ENCODE data around the gene GAD2. TPM values are rescaled to one million over a fixed set of nuclear protein-coding genes. Genes with fewer than 3 reads are reported as not detected.

Gene GAD2
- total RNA-seq (not detected), polyA plus RNA-seq (ENCODE audit: insufficient read depth, low read depth, low replicate concordance) (not detected)
- long read RNA-seq, donor 1, partial matches to known transcripts = 0 of 2 reads
- long read RNA-seq, donor 1, other reads (novel, unspliced or antisense) = 0 of 2 reads
- long read RNA-seq, donor 2 = 0 reads
- long read RNA-seq, donor 3, partial matches to known transcripts = 0 of 4 reads
- long read RNA-seq, donor 3, other reads (novel, unspliced or antisense) = 0 of 4 reads
- long read RNA-seq, donor 4 = 0 reads
- long read RNA-seq, donor 5 = 0 reads
- long read RNA-seq, donor 6 = 0 reads
- long read RNA-seq, donor 7 = 0 reads
- long read RNA-seq, donor 8 = 0 reads
- long read RNA-seq, donor 9, partial matches to known transcripts = 0 of 3 reads
- long read RNA-seq, donor 9, other reads (novel, unspliced or antisense) = 0 of 3 reads
- long read RNA-seq, donor 10 = 0 reads

DNA sequence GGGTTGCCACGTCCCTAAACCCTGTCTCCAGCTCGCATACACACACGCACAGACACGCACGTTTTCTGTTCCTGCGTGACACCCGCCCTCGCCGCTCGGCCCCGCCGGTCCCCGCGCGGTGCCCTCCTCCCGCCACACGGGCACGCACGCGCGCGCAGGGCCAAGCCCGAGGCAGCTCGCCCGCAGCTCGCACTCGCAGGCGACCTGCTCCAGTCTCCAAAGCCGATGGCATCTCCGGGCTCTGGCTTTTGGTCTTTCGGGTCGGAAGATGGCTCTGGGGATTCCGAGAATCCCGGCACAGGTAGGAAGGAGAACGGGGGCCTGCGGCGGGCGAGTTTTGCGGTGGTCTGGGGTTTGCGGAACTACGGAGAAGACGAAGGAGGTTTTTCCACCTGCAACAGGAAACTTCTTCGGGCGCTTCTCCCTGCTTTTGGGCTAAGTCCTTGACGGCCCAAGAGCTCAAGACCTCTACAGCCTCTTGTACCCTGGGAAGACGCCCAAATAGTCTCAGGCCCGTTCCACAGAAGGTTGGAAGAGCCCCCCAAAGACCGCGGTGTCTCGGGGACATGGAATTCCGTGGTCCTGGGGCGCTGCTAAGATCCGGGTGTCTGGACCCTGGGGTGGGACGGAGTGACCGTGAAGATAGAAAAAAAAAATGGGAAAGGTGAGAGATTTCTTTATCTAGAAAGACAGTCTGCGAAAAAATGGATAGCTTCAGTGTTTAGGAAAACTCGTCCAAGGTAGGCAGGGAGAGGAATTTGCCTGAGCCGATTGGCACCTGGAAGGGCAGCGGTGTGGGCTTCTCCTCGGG lies at the start of gene GAD2:
Gene GAD2 (plus strand): TSS at position 190 of the 811 bp plus-strand sequence. CDS start 36 bp downstream, at position 226.
- Histone ChIP-seq H3K4me1 (ENCODE audit: control insufficient read depth in 2 of 3, insufficient read depth in 2 of 3, low read depth in 1 of 3, low read length in 3 of 3) (peaks cover 0 to 4% (median 0%) of the 10 kb centered on the region in 3 donors), H3K4me3 (ENCODE audit: low read length in 3 of 3) (no peak within 1 kb of the TSS), H3K9ac (ENCODE audit: low read length in 3 of 3) (no peak within 1 kb of the TSS), H3K27ac (ENCODE audit: low read depth in 2 of 2, low read length in 2 of 2) (no peak within 1 kb of the TSS), H3K9me3 (ENCODE audit: control insufficient read depth in 2 of 3, insufficient read depth in 1 of 3, low read length in 3 of 3) (no peaks in the 10 kb centered on the region), H3K27me3 (ENCODE audit: control insufficient read depth, insufficient read depth, low read length) (peaks cover 67% of the 10 kb centered on the region), H3K36me3 (ENCODE audit: control insufficient read depth in 2 of 3, insufficient read depth in 3 of 3, low read length in 3 of 3) (no peaks in the 10 kb centered on the region)
- DNase-seq = peak in 3 of 5 donors; percentile 37 to 46 (median 44)
- intact Hi-C loops (cut with DNase I) = no loop called here
- no peak for FAIRE-seq
- TF ChIP-seq, protein P1, sequence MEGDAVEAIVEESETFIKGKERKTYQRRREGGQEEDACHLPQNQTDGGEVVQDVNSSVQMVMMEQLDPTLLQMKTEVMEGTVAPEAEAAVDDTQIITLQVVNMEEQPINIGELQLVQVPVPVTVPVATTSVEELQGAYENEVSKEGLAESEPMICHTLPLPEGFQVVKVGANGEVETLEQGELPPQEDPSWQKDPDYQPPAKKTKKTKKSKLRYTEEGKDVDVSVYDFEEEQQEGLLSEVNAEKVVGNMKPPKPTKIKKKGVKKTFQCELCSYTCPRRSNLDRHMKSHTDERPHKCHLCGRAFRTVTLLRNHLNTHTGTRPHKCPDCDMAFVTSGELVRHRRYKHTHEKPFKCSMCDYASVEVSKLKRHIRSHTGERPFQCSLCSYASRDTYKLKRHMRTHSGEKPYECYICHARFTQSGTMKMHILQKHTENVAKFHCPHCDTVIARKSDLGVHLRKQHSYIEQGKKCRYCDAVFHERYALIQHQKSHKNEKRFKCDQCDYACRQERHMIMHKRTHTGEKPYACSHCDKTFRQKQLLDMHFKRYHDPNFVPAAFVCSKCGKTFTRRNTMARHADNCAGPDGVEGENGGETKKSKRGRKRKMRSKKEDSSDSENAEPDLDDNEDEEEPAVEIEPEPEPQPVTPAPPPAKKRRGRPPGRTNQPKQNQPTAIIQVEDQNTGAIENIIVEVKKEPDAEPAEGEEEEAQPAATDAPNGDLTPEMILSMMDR (IDR thresholded peaks at IDR 0.05; ENCODE audit: borderline replicate concordance, extremely low read depth, insufficient read depth) = no peak

DNA sequence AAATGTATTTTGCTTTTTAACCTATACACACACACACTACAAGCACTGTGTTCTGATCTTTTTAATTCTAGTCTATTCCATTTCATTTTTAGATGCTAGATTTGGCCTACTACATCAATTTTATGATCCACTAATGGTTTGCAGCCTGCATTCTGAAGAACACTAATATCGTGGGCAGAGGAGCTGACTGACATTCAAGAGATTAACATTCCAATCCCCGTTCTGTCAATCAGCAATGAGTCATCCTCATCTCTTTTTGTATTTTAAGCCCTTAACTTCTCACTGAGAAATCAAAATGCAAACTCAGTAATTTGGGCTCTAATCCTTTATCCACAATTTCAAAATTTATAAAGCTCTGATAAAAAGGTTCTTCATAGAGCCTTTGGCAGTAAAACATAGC lies 47.1 kb upstream of the GAD2 start:
- Histone ChIP-seq H3K4me3 (ENCODE audit: low read length in 3 of 3) (no peak overlapping the region), H3K27me3 (ENCODE audit: control insufficient read depth, insufficient read depth, low read length) (no peaks in the 10 kb centered on the region), H3K36me3 (ENCODE audit: control insufficient read depth in 2 of 3, insufficient read depth in 3 of 3, low read length in 3 of 3) (no peaks in the 10 kb centered on the region), H3K27ac (ENCODE audit: low read depth in 2 of 2, low read length in 2 of 2) (no peak overlapping the region), H3K9me3 (ENCODE audit: control insufficient read depth in 2 of 3, insufficient read depth in 1 of 3, low read length in 3 of 3) (no peaks in the 10 kb centered on the region), H3K9ac (ENCODE audit: low read length in 3 of 3) (no peak overlapping the region), H3K4me1 (ENCODE audit: control insufficient read depth in 2 of 3, insufficient read depth in 2 of 3, low read depth in 1 of 3, low read length in 3 of 3) (no peaks in the 10 kb centered on the region)
- no peak for FAIRE-seq
- TF ChIP-seq, protein P1 (IDR thresholded peaks at IDR 0.05; ENCODE audit: borderline replicate concordance, extremely low read depth, insufficient read depth) = no peak
- intact Hi-C loops (cut with DNase I) = no loop called here
- no peak for DNase-seq

DNA sequence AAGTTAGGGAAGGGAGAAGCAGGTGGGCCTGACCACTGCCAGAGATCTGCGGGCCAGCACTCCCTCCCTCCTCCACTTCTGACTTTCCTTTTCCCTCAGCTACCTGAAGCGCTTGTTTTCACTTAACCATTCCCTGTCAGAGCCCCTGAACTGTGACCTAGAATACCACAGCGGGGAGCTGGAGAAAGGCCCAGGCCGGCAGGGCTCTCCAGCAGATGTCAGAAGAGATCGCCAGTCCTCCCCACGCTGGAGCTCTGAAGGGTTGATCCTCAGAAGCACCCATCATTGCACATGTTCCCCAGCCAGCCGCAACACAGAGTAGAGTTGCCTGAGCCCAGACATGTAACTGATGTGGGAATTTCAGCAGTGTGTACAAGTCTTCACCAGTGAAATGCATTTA lies 44.4 kb upstream of the GAD2 start:
- Histone ChIP-seq H3K36me3 (ENCODE audit: control insufficient read depth in 2 of 3, insufficient read depth in 3 of 3, low read length in 3 of 3) (no peaks in the 10 kb centered on the region), H3K27ac (ENCODE audit: low read depth in 2 of 2, low read length in 2 of 2) (no peak overlapping the region), H3K4me1 (ENCODE audit: control insufficient read depth in 2 of 3, insufficient read depth in 2 of 3, low read depth in 1 of 3, low read length in 3 of 3) (no peaks in the 10 kb centered on the region), H3K27me3 (ENCODE audit: control insufficient read depth, insufficient read depth, low read length) (no peaks in the 10 kb centered on the region), H3K9me3 (ENCODE audit: control insufficient read depth in 2 of 3, insufficient read depth in 1 of 3, low read length in 3 of 3) (no peaks in the 10 kb centered on the region), H3K4me3 (ENCODE audit: low read length in 3 of 3) (no peak overlapping the region), H3K9ac (ENCODE audit: low read length in 3 of 3) (no peak overlapping the region)
- DNase-seq = peak in 4 of 5 donors; percentile 44 to 51 (median 47)
- intact Hi-C loops (cut with DNase I) = no loop called here
- FAIRE-seq = no peak
- TF ChIP-seq, protein P1 (IDR thresholded peaks at IDR 0.05; ENCODE audit: borderline replicate concordance, extremely low read depth, insufficient read depth) = no peak

All from kidney (tissue), 22 donors.